ENCODE measurements around the gene PCSK1N.

PCSK1N gene

DNA sequence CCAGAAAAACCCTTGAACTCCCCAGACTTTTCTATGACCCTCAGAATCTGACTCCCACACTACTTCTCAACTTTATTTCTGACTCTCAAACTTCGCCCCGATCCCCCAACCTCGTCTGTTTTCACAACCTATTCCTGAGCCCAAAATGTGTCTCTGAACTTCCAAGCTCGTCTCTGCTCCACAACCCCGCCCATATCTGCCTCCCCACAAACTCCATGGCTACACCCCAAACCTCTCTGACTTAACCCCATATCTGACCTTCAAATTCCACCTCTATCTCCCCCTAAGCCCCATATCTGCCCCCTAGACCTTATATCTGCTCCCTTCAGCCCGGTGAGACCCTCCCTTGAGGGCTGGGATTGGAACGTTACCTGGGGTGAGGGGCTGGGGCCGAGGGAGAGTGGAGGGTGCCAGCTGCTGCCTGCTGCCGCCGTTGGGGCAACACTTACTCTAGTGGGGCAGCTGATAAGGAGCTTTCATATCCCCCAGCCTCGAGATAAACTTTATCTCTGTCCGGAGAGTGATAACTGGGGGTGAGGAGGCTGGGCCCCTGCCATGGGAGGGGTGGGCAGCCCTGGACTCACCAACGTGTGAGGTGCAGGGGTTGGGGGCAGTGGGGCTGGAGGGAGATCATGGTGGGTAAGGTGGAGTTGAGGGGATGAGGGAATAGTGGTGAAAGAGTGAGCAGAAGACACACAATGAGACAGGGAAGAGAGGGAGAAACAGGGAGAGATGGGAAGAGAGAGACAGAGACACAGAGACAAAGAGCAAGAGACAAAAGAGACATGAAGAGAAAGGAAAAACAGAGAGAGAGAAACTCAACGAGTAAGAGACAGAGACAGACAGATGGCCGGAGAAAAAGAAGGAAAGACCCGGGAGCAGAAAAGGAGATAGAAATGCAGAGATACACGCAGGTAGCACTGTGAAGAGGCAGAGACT, 47.6 kb downstream of the PCSK1N start:
- no peak for DNase-seq
- H3K27me3 ChIP-seq (ENCODE audit: insufficient read depth, low read depth, severe bottlenecking) = peaks cover 5% of the 10 kb centered on the region
- no peak overlapping the region for H3K4me3 ChIP-seq (ENCODE audit: low read depth, low read length)
- TF ChIP-seq, protein P1, sequence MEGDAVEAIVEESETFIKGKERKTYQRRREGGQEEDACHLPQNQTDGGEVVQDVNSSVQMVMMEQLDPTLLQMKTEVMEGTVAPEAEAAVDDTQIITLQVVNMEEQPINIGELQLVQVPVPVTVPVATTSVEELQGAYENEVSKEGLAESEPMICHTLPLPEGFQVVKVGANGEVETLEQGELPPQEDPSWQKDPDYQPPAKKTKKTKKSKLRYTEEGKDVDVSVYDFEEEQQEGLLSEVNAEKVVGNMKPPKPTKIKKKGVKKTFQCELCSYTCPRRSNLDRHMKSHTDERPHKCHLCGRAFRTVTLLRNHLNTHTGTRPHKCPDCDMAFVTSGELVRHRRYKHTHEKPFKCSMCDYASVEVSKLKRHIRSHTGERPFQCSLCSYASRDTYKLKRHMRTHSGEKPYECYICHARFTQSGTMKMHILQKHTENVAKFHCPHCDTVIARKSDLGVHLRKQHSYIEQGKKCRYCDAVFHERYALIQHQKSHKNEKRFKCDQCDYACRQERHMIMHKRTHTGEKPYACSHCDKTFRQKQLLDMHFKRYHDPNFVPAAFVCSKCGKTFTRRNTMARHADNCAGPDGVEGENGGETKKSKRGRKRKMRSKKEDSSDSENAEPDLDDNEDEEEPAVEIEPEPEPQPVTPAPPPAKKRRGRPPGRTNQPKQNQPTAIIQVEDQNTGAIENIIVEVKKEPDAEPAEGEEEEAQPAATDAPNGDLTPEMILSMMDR (IDR thresholded peaks at IDR 0.05; ENCODE audit: low read depth, low read length) = no peak
- no peaks in the 10 kb centered on the region for H3K36me3 ChIP-seq
- no peak overlapping the region for H3K27ac ChIP-seq
- no peaks in the 10 kb centered on the region for H3K9me3 ChIP-seq (ENCODE audit: severe bottlenecking)

DNA sequence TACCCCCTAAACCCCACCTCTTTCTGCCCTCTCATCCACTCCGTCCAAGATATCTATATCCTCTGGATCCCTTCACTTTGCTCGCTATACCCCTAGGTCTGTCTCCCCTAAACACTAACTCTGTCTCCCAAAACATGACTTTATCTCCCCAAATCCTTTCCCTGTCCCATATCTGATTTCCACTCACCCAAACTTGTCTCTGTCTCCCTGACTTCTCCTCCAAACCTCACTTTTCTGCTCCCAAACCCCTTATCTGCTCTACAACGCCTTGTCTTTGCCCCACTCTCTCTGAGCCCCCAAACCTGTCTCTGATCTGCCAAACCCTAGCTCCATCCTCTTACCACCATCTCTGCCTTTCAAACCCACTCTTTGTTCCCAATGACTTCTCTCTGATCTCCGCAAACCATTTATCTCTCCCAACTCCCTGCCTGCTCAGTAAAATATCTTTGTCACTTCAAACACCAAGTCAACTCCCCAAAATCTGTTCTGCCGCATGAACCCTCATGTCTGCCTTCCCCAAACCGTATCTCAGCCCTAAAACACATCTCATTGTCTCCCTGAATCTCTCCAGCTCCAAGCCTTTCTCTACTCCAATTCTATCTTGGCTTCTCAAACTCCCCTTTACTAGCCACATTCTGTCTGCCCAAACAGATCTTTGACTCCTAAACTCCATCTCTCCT, 48.4 kb downstream of the PCSK1N start:
- no peaks in the 10 kb centered on the region for H3K9me3 ChIP-seq (ENCODE audit: severe bottlenecking)

DNA sequence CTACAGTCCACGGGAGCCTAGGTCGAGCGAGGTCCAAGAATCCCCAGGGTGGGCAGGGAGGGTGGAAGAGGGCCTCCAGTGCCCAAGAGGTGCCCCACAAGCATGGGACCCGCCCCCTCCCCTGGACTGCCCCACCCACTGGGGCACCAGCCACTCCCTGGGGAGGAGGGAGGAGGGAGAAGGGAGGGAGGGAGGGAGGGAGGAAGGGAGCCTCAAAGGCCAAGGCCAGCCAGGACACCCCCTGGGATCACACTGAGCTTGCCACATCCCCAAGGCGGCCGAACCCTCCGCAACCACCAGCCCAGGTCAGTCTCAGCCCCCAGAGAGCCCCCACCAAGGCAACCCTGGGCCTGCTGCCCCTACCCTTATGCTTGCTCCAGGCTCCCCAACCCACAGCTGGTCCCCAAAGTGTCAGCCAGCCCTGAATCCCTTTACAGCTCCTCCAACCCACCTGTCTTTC, 49.0 kb downstream of the PCSK1N start, which contains the start of gene GATA1:
Gene GATA1, plus strand, starts transcription at position 250 of the 460 bp plus-strand sequence. CDS start 4,520 bp downstream, outside the sequence.
- no peaks in the 10 kb centered on the region for H3K9me3 ChIP-seq (ENCODE audit: severe bottlenecking)
- no peak for DNase-seq
- H3K4me3 ChIP-seq (ENCODE audit: low read depth, low read length) = no peak within 1 kb of the TSS
- no peak within 1 kb of the TSS for H3K27ac ChIP-seq
- no peaks in the 10 kb centered on the region for H3K36me3 ChIP-seq
- TF ChIP-seq, protein P1 (IDR thresholded peaks at IDR 0.05; ENCODE audit: low read depth, low read length) = no peak
- H3K27me3 ChIP-seq (ENCODE audit: insufficient read depth, low read depth, severe bottlenecking) = peaks cover 7% of the 10 kb centered on the region

More for the DNA sequence above, 48.4 kb downstream of the PCSK1N start:
- DNase-seq = no peak
- H3K27ac ChIP-seq = no peak overlapping the region
- peaks cover 7% of the 10 kb centered on the region for H3K27me3 ChIP-seq (ENCODE audit: insufficient read depth, low read depth, severe bottlenecking)
- no peaks in the 10 kb centered on the region for H3K36me3 ChIP-seq
- H3K4me3 ChIP-seq (ENCODE audit: low read depth, low read length) = no peak overlapping the region
- TF ChIP-seq, protein P1 (IDR thresholded peaks at IDR 0.05; ENCODE audit: low read depth, low read length) = no peak

DNA sequence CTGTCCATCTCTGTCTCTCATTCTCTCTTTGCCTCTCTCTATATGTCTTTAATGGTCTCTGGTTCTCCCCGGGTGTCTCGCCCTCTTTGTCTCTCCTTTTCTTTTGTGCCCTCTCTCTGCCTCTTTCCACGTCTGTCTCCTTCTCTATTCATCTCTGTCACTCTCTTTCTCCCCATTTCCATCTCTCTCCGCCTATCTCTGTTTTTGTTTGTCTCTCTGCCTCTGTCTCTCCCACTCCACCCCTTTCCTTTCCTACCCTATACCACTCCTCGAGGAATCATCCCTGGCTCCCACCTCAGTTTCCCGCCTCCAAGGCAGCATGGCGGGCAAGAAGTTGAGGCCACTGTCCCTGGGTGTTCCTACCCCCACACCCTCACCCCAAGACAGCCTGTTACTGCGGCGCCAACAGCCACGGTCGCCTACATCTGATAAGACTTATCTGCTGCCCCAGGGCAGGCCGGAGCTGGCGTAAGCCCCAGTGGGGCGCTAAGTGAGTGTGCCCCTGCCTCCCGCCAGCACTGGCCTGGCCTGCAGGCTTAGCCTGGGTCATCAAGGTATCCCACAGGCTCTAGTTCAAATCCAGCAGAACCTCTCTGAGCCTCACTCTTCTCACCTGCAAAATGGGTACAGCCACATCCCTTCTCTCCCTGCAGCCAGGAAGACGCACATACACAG, 49.7 kb downstream of the PCSK1N start:
- Histone ChIP-seq H3K4me3 (ENCODE audit: low read depth, low read length) (no peak overlapping the region), H3K27me3 (ENCODE audit: insufficient read depth, low read depth, severe bottlenecking) (peaks cover 7% of the 10 kb centered on the region), H3K36me3 (no peaks in the 10 kb centered on the region), H3K9me3 (ENCODE audit: severe bottlenecking) (no peaks in the 10 kb centered on the region), H3K27ac (no peak overlapping the region)
- DNase-seq = no peak
- TF ChIP-seq, protein P1 (IDR thresholded peaks at IDR 0.05; ENCODE audit: low read depth, low read length) = no peak

DNA sequence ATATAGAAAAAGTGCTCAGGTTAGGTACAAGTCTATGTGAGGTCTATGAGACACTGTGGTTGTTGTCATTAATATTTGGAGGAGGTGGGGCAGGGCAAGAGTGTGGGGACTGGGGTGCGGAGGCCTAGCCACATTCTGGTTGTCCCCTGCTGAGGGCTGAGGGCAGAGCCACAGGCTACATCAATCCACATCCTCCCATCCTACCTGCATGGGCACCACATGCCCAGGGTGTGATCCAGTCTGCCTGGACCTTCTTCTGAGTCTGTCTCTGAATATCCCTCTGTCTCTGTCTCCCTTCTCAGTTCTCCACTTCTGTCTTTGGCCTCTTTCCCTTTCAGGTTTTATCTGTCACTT, 50.2 kb downstream of the PCSK1N start:
- no peak overlapping the region for H3K27ac ChIP-seq
- no peaks in the 10 kb centered on the region for H3K36me3 ChIP-seq
- TF ChIP-seq, protein P1 (IDR thresholded peaks at IDR 0.05; ENCODE audit: low read depth, low read length) = no peak
- no peak overlapping the region for H3K4me3 ChIP-seq (ENCODE audit: low read depth, low read length)
- no peaks in the 10 kb centered on the region for H3K9me3 ChIP-seq (ENCODE audit: severe bottlenecking)
- peaks cover 5% of the 10 kb centered on the region for H3K27me3 ChIP-seq (ENCODE audit: insufficient read depth, low read depth, severe bottlenecking)
- DNase-seq = no peak
